Left kidney (tissue), 2 donors: ENCODE data around the gene NPHP4. TPM values are rescaled to one million over a fixed set of nuclear protein-coding genes. Genes with fewer than 3 reads are reported as not detected.

Experiments
- DNase-seq: peaks from one replicate; pipeline ENCODE4 v3.0.0-alpha.2; 2013
- polyA plus RNA-seq: library from polyadenylated mRNA; unstranded; fragments of 120-200 nt; gene quantifications from one replicate; pipeline ENCODE4 v1.2.1, GENCODE V29; 2013; ENCODE audit not compliant: insufficient read length

The NPHP4 gene
- polyA plus RNA-seq, 1 donor = 12.9 TPM

DNA sequence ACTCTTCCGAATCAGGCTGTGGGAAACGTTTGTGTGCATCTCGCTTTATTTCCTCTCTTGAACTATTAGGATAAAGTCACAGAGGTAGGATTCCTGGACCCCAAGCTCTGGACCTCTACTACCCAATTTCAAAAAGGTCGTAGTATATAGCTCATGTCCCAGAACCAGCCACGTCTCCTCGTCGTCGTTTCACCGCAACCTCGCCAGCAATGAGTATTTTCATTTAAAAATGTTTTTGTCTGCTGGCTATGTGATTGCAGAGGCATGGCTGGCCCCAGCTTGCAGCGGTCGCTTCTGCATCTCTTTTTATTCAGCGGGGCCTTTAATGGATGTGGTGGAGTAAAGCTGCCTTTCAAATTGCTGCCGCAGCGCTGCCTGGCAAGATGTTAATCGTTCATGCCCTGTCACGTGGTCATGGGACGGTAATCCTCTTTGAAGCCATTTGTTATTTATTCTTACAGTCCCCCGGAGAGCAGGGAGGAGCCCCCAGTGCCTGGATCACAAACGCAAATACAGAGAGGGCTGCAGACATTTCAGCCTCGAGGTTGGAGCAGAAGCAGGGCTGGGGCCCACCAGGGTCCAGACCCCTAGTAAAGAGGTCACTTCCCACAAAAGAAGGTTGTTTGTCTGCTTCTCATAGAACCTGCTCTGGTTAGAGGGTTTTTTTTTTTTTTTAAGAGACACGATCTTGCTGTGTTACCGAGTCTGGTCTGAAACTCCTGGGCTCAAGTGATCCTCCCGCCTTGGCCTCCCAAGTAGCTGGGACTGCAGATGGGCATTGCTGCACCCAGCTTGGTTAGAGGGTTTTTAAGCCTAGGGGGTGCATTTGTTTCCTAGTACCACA is 11.6 kb upstream of the NPHP4 start:
- DNase-seq = no peak

DNA sequence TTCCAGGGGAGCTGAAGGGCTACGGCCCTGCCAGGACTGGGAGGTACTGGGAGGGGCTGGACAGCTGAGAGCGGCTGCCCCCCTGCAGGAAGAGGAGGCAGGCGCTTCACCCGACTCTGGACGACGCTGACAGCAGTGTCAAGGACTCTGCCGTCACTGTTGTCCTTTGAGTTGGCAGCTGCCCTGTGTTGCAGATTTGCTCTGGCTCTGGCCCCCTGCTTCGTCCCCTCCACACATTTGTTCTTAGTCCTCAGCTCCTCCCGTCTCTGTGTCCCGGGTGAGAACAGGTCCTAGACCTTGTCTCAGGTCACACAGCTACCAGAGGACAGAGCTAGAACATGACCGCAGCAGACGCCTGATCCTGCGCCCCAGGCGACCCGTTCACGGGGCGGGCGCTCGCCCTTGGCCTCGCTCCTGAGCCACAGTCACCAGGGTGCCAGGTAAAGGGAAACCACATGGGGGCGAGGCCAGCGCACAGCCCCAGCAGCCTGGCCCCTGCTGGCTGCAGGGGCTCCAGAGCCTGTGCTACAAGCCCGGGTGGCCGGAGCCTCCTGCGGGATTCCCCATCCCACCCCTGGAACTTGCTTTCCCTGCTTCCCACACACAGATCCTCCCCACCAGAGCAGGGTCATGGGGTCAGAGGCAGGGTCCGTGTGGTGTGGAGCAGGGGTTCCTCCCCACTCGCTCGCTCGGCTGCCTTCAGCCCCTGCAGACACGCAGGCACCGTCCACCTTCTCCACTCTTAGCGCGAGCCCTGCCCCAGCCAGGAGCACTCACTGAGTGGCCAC is 10.7 kb upstream of the NPHP4 start:
- DNase-seq = no peak

DNA sequence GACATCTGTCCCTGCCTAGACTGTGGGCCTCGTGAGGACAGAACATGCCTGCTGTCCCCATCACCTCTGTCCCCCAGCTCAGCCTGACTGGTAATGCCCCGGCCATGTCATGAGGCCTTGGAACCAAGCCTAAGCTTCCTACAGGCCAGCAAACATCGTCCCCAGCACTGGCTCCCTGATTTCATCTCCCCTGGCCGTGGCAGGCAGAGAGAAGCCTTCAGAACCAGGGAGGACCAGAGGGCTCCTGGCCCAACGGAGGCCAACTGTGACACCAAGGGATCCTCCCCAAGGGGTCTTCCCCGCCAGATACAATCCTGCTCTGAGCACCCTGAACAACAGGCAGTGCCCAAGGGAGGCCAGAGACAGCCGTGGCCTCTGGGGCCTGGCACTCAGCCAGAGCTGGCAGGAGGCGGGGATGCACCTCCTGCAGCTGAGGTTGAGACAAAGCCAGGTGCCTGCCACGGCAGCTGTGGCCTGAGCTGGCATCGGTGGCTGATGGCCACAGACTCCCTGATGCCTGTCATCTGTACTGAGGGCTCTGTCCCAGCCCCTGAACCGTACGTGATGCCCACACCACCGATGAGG is 9.9 kb upstream of the NPHP4 start:
- DNase-seq = no peak

DNA sequence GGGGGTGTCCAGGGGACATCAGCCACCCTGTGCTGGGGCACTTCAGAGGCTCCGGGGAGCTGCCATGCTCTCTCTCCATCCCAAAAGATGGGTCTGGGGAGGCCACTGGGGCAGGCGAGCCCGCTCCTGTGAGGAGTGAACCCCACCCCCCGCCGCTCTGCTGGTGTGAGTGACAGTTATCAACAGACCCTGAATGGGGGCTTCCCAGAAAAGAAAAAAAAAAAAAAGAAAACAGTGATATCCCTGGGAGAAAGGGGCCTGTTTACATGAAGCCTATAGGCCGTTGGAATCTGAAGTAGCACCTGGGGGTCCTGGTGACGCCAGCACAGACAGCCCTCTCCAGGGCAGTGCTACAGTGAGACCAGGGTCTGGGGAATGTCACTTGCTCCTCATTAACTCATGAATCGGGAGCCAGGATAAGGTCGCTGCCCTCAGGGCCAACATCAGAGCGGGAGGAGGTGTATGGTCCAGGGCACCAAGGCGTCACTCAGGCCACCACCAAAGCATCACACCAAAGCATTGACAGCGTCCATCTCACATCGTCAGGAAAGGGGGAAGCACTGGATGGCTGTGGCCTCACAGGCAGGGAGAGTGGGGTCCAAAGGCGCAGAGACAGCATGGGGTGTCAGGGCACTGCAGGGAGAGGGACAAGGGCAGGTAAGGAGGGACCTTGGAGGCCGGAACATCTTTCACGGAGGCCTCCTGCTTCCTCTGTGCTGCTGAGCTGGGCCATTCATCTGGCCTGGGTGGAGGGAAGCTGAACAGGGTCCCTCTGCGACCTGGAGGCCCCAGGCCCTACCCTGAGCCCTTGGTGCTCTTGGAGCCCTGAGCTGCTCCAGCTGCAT is 8.4 kb upstream of the NPHP4 start:
- no peak for DNase-seq

DNA sequence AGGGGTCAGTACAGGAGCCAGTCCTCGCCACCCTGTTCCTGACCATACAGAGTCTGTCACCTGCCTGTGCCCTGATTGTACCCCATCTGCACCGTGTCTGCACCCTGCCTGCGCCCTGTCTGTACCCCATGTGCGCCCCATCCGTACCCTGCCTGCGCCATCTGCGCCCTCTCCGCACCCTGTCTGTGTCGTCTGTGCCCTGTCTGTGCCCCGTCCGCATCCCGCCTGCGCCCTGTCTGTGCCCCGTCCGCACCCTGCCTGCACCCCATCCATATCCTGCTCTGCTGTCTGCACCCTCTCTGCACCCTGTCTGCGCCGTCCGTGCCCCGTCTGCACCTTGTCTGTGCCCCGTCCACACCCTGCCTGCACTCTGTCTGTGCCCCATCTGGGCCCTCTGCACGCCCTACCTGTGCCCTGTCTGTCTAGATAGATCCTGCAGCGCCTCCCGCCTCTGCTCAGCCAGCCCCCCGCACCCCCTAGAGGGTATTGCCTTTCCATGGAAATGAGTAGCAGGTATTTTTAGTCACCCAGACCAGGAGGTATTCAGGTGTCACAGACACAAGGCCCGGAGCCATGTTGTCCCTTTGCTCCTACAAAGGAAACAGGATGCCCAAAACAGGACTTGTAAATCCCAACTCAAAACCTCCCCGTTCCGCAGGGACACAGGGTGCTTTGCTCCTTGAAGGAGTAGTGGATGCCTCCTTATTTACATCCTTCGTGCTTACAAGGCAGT is 7.7 kb upstream of the NPHP4 start:
- no peak for DNase-seq

DNA sequence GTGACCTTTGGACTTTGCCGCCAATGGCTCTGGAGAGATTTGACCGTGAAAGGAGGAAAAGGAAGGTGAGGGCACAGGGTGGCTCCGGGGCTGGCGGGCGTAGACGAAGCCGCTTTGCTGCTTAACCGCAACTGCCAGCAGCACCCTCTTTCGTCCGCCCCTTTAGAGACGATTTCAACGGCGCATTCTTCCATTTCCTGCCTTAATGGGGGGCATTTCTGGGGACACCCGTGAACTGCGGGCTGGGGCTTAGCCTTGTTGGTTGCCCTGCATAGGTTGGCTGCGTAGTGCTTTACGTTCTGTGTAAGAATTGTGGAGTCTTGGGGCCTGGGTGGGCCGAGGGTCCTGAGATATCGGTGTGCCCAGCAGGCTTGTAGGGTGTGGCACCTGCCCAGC is 6.7 kb upstream of the NPHP4 start:
- DNase-seq = no peak

DNA sequence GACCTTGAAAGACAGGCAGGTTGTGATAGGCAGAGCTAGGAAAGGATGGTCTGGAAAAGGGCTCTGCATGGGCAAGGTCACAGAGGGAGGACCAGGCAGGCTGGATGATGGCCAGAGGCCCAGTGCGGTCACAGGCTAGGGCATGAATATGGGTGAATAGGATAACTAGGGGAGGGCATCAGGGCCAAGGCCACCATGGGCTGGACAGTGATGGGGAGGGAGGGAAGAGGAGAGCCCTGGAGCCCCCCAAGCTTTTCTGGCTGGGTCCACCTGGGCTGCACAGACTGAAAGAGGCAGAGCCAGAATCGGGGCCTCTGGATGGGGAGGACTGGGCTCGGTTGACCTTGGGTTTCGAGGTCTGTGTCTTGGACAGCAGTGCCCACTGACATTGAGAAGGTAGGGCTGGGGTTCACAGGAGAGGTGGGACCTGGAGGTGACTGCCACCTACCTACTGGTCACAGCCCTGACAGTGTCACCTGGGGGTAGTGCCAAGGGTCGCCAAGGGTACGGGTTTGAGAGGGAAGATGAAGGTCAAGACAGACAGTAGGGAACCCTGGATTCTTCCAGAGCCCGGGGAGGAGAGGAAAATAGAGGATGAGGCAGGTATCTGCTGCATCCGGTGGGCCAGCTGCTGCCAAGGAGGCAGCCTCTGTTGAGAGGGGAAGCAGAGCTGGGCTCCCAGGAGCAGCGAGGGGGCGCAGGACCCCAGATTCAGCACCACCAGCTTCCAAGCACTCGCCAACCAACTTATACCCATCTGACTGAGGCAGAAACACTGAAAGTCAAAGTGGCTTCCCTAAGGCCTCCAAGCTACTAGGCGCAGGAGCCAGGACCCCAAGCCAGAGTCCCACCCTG is 6.1 kb upstream of the NPHP4 start:
- no peak for DNase-seq

DNA sequence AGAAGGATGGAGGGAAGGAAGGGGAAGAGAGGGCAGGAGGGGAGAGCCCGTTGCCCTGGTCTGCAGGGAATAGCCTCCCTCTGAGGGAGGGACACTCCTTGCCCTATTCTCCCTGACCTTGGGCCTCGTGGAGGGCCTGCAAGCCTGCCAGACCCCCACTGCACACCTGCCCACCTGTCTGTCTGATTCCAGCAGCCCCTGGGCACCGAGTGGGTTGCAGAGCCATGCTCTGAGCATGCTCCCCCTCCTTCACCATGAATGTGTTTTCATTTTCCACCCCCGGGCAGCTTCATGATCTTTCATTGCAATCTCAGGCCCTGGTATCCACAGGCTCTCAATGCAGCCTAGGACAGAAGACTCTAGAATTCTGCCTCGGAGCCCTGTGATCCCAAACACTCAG is 5.1 kb upstream of the NPHP4 start:
- DNase-seq = no peak

DNA sequence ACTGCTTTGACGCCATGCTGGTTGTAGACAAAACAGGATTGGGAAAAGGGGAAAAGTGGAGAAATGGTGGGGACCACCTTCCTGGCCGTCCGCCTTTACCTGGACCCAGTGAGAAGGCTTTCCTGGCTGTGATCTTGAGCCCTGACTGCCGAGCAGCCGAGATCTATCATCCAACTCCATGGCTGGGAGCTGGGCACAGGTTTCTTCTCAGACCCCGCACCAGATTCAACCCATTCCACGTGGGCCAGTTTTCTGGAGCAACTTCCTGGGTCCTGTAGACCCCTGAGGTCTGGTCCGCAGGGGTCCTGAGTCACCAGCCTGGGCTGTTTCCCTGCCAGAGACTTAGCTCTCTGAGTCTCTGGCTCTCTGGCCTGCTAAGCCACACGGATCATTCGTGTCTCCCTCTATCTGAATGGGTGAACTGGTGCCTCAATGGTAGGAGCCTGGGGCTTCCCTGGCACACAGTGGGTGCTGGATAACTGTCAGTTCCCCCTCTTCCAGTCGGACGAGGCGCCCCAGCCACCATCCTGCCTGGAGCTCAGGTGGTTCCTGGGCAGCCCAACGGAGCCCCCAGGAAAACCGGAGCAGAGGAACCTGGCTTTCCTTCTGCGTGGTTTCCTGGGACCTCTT is 4.5 kb upstream of the NPHP4 start:
- no peak for DNase-seq

DNA sequence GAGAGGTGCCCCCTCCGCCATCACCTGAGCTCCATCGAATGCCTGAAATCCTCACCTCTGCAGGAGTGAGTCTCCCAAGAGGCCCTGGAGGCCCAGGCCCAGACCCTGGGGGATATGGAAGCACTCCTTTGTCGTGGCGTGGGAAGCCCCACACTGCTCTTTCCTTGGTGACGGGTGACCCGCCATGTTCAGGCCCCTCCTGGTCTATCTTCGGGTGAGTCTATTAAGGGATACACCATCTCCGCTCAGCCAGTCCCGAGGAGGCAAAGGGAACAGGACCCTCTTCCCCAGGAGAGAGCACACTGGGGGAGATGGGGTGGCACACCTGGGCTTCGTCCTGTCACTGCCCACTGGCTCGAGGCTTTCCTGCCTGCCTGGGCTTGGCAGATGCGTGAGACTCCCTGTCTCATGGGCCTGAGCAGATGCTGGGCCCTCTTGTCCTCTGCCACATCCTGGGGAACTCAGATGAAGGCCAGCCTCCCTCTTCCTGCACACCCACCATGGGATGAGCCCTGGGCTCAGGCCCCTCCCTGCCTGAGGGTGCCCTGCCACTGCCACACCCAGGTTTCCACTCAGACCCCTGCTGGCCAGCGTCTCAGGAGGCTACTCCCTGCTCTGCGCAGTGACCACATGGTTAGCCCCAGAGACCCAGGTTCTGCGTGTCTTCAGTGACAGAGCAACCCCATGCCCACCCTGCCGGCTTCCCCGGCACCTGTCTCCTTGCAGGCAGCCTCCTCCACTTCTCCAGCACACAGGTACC is 3.8 kb upstream of the NPHP4 start:
- no peak for DNase-seq

DNA sequence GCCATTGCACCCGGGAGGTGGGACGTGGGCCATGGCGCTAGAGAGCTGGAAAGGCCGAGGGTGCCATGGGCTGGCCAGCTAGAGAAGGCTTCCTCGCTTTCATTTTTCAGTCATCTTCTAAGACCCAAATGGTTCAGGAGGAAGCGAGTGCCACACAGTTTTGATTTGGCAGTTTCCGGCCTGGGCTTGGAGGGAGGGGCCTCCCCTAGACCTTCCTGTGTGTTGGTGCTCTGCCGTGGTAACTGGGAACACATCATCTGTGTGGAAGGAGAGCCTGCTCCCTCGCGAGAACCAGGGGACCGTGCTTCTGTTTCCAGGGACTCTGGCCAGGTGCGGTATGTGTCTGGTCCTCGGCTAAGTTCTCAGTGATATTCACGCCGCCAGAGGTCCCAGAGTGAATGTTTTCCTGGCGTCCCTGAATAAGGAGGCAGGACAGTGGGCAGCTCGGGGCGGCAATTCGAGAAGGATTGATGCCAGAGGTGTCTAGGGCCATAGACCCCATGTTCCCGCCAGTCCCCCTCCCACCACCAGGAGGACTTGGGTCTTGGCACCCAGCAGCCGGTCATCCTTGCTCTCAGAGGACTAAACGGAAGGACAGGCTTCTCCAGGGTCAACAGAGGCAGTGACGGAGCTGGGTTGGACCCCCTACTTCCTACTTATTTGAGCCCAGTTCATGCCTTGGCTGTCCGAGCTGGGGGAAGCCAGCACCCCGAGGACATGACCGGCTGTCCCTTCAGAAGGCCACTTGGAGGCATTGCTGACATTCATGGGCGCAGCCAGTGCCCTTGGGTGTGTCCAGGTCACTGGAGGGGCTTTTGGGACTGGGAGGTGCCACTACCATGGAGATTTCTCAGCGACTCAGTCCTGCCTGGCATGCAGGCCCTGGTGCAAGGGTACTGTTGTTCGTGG is 2.7 kb upstream of the NPHP4 start:
- no peak for DNase-seq

DNA sequence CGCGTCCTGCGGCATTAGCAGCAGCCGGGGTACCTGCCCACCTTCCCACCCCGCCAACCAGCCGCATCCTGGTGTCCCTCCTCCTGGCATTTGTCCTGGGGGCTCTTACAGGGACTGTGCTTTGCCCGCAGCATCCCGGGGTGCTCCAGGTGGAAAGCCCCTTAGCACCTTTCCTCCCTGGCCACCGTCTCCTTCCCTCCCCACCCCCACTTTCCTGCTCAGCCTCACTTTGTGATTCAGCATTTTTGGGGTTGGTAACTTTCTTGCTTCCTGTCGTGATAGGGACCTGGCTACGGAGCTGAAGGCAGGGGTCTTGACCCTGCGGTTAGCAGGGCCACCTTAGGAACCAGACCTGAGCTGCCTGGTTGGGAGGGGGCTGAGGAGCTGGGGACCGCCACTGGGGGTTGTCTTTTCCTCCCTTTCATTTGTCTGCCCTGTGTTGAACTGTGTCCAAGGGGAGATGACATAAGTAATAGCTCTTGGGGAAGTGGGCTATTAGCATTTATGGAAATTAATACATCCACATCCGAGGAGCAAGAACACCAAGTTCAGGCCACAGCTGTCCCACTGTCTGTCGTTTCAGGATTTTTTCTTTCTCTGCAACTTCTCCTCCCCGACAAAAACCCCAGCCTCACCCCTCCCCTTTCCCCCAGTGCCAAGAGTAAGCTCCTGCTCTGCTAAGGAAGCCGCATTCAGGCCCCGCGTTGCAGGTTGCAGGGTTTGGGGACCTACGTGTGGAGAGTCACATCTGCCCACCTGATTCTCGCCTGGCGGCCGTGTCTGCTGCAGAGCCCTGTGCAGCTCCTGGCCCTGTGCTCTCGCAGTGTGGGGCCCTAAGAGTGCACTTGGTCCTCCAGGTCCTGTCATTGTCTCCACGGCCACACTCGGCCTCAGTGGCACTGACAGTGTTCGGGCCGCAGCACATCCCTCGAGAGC is 1.6 kb upstream of the NPHP4 start:
- DNase-seq = no peak

DNA sequence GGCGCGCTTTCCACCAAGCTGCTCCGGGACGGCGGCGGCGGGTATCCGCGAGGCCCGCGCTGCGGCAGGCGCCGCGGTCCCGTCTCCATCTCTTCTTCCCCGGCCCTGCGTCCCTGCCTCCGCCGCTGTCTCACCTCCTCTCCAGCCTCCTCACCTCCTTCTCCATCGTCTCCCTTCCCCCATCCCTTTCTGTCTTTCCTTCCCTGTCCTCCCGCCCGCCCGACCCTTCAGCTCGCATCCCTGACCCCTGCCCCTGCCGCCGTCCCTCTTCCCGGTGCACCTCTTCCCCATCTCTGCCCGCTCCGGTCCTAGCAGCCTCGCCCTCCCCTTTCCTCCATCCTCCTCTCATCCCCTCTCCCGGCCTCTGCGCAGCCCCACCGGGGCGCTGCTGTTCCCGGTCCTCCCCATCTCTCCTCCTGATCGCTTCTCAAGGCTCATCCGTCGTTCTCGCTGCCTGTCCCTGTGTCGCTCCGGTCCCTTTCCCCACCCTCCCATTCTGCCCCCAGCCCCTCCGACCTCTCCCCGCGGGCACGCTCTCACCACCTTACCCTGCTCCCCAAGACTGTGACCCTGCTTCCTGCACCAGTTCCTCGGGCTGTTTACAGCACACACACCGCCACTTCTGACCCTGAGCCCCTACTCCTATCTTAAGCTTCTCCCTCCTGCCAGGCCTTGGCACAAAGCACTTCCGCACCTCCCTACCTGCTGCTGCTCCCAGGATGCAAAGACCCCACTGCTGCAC is 760 bp upstream of the NPHP4 start:
- DNase-seq = no peak

DNA sequence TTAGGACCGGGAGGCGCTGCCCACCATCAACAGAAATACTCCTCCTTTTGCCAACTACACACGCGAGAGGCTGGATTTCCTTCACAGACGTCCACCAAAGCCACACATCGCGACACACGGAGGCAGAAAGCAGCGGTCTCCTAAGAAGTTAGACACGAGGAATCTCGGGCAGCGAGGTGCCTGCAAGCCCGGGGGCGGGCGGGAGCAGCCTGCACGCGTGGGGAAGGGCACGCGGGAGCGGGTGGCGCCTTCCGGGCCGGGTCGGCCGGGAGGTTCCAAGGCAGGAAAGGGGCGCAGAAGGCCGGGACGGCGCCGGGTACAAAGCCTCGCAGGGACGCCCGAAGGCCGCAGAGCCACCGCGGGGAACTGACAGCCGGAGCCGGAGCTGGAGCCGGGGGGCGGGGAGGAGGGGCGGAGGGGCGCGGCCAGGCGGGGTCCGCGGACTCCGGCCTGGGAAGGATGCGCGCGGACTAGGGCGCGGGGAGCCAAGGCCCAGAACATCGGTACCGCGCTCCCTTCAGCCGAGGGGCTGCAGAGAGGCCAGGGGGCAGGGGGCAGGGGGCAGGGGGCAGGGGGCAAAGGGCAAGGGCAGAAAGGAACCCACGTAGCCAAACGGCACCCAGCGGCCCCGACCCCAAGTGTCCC is 722 bp downstream of the NPHP4 start:
- DNase-seq = no peak

DNA sequence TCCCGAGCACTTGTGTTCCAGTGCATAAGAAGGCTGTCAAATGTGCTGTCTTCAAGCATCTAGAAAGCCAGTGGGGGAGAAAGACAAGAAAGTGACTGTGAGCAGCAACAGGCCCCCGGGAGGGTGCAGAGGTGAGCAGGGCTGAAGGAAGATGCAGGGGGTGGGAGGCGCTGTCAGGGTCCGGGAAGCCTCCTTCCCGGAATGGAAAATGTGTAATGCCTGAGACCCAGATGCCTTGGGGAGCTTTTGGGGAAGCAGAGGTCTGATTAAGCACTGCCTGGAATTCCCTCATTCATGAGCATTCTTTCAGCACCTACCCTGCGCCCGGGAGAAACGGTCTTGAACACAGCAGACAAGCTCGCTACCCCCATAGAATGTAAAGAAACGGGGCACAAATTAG is 1.3 kb downstream of the NPHP4 start:
- DNase-seq = no peak
